Measurements from ENCODE around the gene XAB2. TPM values are rescaled to one million over a fixed set of nuclear protein-coding genes. Genes with fewer than 3 reads are reported as not detected.

XAB2 gene
- total RNA-seq = 19.4 and 26.0 TPM in 2 replicates

DNA sequence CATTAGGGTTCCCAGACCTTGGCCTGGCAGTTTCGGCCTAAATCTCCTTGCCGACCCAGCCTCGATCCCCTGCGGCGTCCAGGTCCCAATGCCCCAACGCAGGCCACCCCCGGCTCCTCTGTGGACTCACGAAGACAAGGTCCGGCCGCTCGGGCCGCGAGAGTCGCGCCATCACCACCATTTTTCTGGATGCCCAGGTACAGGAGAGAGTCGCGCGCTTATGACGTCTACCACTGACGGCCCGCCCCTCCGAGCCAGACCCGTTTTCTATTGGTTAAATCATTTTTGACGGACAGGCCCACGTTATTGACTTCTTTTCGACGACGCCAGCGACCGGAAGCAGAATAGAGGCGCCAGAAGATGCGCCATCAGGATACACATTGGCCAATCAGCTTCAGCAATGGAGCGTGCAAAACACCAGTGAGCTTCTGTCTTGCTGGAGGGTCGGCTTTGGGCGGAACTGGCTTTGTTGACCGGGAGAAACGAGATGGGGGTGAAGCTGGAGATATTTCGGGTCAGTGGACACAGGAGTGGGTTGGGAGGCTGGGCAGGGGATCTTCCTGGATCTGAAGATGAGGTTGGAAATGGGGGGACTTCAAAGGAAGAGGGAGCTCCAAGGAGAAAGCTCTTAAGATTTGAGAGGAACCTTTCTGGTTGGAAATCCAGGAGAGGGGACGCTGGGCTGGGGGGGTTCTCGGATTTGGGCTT, at the start of gene XAB2, which contains the start of gene PET100:
XAB2 (minus strand) TSS at position 199 of the 708 bp plus-strand sequence; CDS start at position 181, 18 bp downstream.
PET100 (plus strand) TSS at position 447 of the 708 bp plus-strand sequence; CDS start at position 488, 41 bp downstream.
- DNase-seq (ENCODE audit: low read depth in 2 of 2) = peak; percentile 99

DNA sequence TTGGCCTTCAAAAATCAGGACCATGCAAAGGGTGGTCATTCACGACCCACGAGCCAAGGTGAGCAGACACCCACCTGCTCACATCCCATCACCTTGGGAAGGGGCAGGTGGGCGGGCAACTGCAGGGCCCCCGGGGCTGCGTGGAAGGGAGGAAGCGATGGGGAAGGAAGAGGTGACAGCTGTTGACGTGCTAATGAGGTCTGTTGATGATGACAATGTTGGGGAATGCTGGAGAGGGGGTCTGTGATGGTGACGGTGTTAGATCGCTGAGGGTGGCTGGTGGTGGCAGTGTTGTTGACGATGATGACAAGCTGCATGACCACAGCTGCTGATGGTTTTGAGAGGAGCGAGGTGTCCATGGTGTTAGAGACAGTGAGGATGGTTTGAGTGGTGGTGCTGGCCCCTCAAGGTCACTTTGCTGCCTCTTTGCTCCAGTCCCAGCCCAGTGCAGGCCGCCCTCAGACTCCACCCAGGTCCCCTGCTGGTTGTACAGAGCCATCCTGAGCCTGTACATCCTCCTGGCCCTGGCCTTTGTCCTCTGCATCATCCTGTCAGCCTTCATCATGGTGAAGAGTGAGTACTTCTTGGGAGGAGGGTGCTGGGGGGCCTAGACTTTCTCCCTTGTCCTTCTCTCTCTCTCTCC, 48.4 kb upstream of the XAB2 start:
- no peak for DNase-seq (ENCODE audit: low read depth in 2 of 2)

DNA sequence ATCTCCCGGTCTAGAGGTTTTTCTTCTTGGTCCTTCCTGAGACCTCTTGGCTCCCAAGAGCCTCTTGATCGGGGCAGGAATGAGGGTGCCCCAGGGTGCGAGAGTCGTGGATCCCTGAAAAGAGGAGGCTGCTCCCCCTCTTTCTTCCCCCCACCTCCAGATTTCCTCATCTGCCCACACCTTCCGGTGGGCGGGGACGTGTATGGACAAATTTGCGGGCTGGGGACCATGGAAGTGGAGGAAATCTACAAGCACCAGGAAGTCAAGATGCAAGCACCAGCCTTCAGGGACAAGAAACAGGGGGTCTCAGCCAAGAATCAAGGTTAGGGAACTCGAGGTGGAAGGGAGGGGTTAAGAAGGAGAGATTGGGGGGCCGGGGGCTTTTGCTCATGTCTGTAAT, 47.5 kb upstream of the XAB2 start, which contains the start of gene MCEMP1:
MCEMP1 (plus strand) TSS at position 237 of the 400 bp plus-strand sequence; CDS start at position 268, 31 bp downstream.
- no peak for DNase-seq (ENCODE audit: low read depth in 2 of 2)

DNA sequence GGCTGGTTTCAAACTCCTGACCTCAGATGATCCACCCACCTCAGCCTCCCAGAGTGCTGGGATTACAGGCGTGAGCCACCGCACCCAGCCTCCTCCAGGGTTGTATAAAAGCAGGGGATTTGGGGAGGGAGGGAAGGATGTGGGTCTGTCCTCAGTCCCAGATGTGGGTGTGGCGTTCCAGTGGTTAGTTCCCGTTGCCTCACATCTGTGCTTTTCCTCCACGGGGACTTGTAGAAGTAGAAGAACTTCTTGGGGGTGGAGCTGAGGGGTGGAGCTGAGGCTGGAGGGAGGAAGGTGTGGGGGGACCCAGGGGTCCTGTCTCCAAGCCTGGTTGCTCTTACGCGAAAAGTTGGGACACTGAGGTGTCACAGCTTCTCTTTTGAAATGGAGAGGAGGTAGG, 47.0 kb upstream of the XAB2 start:
- no peak for DNase-seq (ENCODE audit: low read depth in 2 of 2)

DNA sequence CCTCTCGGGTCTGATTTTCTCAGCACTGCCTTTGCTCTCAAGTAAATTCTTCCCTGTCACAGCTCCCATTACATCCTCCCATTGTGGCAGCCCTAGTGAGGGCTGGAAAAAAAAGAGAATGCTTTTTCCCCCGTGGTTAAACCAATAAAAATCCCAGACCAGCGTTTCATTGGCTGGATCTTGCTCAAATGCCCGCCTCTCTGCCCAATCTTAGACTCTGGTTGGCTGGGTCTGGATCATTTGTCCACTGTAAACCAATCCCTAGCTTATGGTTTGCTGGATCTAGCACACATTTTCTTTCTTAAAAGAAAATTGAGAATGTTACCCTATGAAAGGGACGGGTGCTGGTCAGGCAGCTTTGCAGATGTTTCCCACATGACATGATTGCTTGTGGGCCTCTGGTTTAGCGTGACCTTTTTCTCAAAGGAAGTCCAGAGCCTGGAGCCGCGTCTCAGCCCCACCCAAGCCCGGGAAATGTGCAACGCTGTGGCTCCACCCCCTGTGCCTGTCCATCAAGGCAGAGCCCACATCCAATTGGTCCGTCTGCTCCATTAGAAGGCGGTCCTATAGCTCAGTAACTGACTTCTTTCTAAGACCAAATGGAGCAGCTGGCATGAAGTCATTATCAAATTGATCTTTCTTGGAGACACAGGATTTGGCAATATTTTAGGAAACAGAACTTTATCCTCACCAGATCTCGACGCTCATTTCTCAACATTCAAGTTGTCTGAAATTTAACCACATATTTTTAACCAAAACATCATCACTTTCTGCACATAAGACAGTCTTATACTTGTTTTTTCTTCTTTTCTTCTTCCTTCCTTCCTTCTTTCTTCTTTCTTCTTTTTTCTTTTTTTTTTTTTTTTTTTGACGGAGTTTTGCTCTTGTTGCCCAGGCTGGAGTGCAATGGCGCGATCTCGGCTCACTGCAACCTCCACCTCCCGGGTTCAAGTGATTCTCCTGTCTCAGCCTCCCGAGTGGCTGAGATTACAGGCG, 45.0 kb upstream of the XAB2 start:
- peak in 1 of 2 donors; percentile 37 for DNase-seq (ENCODE audit: low read depth in 2 of 2)

DNA sequence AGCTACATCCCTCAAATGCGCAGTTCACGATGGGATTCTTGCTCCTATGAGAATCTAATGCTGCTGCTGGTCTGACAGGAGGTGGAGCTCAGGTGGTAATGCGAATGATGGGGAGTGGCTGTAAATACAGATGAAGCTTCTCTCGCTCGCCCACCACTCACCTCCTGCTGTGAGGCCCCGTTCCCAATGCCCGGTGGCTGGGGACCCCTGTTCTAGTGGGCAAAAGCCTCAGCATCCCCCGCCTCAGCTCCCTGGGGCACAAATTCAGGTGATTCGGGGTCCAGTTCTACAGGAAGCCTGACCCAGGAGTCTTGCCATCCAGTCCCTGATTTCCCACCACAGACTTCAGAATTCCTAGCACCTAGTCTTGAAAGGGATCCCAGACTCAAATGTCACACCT, 43.2 kb upstream of the XAB2 start:
- no peak for DNase-seq (ENCODE audit: low read depth in 2 of 2)

DNA sequence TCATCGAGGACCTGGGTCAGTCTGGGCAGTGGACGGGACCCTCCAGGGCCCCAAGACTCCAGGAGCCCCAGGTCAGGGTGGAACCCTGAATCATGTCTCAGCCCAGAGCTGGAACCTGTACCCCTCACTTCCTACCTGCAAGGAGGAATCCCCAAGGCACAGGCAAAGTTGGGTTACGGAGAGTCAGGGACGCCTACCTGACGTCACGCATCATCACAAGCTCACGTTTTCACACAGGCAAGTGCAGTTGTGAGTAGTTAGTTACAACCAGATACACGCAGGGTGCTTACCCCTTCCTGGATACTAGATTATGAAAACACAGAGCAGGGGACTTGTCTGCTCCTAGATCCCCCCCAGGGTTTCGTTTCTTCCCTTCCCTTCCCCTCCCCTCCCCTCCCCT, 41.4 kb upstream of the XAB2 start:
- DNase-seq (ENCODE audit: low read depth in 2 of 2) = no peak

DNA sequence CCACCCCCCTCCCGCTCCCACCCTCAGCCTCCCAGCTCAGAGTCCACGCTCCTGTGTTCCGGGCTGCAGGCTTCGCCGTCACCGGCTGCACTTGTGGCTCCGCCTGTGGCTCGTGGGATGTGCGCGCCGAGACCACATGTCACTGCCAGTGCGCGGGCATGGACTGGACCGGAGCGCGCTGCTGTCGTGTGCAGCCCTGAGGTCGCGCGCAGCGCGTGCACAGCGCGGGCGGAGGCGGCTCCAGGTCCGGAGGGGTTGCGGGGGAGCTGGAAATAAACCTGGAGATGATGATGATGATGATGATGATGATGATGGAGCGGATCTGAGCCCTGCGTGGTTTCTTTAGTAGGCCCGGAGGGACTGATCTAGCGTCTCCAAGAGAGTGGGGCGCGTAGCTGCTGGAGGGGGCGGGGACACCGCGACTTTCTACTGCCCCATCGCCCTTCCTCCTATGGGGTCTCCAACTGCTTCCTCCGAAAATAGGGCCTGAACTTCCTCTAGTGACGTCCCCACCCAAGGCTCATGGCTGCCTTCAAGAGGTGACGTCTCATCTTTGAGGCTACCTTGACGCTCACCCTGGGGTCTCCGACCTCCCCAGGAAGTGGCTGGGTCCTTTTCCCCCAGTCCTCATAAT, 40.9 kb upstream of the XAB2 start:
- DNase-seq (ENCODE audit: low read depth in 2 of 2) = no peak

DNA sequence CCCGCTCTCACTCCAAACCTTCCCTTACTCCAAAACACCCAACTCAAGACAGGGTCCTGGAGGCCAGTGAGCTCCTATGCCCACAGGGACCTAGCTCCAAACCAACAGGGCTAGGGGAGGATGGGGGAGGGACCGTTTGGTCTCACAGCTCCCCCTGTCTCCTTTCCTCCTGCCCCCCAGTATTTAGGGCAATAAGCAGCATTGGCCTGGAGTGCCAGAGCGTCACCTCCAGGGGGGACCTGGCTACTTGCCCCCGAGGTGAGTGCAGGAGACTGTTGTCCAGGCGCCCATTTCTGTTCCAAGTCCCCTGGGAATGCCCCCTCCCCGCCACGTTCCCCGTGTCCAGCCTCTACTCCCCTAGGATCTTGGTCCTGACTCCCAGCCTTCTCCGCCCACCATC, 40.3 kb upstream of the XAB2 start:
- DNase-seq (ENCODE audit: low read depth in 2 of 2) = no peak

DNA sequence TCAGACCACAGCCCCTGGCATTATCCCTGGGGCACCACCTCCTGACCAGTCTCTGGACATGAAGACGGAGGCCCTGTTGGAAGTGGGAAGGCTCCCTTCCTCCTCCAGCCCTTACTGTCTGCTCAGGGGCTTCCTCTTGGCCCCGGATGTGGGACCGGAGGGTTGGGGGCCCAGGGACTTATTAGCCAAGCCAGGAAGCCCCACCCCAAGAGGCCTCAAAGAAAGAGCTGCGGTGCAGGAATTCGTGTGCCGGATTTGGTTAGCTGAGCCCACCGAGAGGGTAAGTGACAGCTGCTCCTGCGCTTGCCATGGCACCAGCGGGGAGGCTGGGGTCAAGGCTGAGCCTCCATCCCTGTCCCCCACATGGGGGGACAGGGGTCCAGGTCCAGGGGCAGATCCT, 39.5 kb upstream of the XAB2 start, which contains the start of gene RETN:
RETN (plus strand) TSS at position 208 of the 400 bp plus-strand sequence. CDS start 278 bp downstream, outside the sequence.
- DNase-seq (ENCODE audit: low read depth in 2 of 2) = no peak

DNA sequence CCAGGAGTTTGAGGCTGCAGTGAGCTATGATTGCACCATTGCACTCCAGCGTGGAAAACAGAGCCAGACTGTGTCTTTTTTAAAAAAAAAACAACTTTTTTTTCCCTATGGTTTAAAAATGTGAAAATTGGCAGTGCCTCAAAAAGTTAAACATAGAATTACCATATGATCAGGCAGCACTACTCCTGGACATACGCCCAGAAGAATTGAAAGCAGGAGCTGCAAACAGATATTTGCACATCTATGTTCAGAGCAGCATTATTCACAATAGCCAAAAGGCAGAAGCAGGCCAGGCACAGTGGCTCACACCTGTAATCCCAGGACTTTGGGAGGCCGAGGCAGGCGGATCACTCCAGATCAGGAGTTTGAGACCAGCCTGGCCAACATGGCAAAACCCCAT, 35.7 kb upstream of the XAB2 start:
- DNase-seq (ENCODE audit: low read depth in 2 of 2) = no peak

DNA sequence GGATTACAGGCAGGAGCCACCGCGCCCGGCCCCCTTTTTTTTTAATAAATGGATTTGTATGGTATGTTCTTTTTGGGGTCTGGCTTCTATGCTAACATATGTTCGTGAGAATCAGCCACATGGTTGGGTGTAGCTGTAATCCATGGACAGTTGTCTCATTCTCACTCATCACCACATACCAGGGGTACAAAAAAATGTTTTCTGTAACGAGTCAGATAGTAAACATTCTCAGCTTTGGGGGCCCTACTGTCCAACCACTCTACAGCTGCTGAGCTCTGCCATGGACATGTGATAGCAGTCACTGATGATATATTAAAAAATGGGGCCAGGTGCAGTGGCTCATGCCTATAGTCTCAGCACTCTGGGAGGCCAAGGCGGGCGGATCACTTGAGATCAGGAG, 34.4 kb upstream of the XAB2 start:
- DNase-seq (ENCODE audit: low read depth in 2 of 2) = no peak

DNA sequence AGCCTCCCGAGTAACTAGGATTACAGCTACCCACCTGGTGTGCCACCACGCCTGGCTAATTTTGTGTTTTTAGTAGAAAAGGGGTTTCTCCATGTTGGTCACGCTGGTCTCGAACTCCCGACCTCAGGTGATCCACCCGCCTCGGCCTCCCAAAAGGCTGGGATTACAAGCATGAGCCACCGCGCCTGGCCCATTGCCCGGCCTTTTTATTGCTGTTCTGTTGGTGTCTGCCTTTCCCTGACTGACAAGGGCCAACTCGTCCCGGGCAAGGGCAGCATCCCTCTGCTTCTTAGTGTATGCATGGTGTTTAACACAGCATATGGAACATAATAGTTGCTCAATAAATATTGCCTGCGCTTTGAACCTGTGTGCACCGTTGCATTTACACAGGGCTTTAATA, 33.3 kb upstream of the XAB2 start:
- no peak for DNase-seq (ENCODE audit: low read depth in 2 of 2)

DNA sequence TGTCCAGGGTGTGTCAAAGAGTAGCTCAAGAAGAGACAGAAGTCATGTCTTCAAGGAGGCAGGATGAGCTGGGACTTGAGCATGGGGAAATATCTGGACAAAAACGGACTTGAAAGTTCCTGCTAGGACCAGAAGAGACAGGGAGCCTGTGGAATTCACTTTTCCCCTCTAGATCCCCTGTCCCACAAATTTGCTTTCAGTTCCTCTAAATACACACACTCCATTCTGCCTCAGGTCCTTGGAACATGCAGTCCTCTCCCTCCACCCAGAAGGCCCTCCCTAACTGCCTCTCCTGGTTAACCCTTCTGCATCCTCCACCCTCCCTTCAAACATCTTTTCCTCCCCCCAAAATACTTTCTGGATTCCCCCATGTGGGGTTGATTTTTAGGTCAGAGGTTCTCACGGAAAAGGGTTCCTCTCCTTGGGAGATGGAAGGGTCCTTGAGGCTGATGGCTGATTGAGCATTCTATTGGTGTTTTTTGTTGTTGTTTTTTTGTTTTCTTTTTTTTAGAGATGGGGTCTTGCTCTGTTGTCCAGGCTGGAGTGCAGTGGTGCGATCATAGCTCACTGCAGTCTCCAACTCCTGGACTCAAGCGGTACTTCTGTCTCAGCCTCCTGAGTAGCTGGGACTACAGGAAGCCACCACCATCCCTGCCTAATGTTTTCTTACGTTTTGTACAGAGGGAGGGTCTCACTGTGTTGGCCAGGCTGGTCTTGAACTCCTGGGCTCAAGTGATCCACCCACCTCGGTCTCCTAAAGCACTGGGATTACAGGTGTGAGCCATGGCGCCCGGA, 32.6 kb upstream of the XAB2 start:
- no peak for DNase-seq (ENCODE audit: low read depth in 2 of 2)

DNA sequence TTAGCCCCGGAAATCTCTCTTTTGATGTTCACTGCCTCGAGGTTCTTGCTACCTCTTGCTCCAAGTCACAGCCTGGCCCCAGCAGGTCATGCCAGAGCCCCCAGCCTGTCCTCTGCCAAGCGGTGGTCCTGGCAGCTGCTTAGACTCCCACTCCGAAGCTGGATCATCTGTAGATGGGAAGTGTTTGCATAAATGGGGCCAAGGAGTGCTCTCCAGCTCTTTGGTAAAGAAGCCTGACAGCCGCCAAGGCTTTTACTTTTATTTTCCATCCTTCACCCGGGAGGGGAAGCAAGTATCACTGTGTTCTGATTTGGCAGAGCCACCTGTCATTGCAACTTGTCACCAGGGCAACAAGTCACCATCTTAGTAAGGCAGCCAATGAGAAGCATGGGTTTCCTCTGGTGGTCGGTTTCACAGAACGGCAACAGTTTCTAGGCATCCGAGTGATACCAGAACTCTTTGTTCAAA, 28.9 kb upstream of the XAB2 start:
- DNase-seq (ENCODE audit: low read depth in 2 of 2) = no peak

DNA sequence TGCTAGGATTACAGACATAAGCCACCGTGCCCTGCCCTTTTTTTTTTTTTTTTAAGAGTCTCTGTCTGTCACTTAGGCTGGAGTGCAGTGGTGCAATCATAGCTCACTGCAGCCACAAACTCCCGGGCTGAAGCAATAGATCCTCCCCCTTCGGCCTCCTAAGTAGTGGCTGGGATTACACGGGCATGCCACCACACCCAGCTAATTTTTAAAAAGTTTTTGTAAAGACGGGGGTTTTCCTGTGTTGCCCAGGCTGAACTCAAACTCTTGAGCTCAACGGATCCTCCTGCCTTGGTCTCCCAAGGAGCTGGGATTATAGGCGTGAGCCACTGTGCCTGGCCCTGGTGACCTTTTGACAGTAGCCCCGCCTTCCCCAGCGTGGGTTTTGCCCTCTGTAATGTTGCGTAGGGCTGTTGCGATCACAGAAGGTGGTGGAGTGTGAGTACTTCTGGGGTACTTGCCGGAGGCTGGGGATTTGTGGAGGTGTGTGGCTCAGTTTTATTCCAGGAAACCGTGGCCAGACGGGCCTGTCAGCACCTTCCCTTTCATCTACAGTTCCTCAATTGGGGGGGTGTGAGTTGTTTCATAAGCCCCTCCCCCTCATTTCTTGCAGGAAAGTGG, 27.9 kb upstream of the XAB2 start:
- DNase-seq (ENCODE audit: low read depth in 2 of 2) = no peak

DNA sequence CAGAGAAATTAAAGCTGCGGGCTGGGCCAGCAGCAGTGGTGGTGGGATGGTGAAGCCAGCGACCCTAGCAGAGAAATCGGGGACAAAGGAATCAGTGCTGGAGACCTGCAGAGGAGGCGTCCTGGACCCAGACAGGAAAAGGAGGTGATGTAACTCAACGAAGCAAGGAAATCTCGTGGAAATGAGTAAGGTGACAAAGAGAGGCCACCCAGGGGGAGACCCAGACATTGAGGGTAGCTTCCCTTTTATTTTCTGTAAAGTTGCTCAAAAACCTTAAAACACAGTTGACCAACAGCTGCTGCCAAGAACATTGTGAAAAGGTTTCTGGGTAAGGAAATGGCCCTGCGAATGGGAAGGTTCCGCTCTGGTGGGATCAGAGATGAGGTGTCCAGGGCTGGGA, 26.2 kb upstream of the XAB2 start:
- no peak for DNase-seq (ENCODE audit: low read depth in 2 of 2)

DNA sequence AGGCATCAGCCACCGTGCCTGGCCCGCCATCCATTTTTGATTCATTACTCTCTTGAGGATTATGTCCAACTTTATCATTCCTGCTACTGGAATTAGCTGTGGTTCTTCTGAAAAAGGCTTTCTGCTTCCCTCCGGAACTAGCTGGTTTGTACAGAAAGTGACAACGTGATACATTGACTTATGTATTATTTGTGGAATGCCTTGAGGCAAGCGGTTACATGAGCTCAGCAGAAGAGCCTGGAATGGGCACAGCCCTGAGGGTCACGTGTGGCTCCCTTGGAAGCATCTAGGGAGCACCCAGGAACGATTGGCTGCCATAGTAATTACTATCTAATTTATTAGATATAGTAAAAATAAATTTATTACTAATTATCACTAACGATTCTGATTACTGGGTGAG, 25.1 kb upstream of the XAB2 start:
- no peak for DNase-seq (ENCODE audit: low read depth in 2 of 2)

DNA sequence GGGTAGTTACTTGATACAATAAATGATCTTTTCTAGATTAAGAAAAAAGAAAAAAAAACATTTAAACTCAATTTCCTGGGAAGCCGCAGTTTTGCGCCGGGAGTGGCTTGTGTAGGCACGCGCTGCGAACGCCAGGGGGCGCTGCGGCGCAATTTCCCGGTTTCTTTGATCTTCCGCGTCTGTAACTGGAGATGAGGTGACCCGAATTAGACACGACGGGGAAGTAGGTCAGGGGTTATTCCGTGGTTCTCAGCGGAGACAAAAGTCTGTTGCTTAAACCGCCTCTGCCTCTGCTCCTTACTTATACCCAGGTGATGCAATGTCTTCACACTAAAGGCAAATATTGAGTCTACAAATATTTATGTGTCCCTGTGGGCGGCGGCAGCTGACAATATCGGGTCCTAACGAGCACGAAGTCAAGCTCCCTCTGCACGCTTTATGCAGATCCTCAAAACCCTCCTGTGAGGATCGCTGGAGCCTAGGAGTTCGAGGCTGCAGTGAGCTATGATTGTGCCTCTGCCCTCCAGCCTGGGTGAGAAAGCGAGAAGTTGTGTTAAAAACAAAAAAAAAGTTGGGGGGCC, 22.8 kb upstream of the XAB2 start:
- peak; percentile 39 to 64 for DNase-seq (ENCODE audit: low read depth in 2 of 2)

Data from dermis microvascular lymphatic vessel endothelial cell (primary cell).